Left lung (tissue), 10 donors: ENCODE measurements around the gene FGL2. TPM values are rescaled to one million over a fixed set of nuclear protein-coding genes. Genes with fewer than 3 reads are reported as not detected.
A peak's percentile ranks its signal among the peaks of the same experiment; 100 is the strongest.
"Not testable (repeated sequence)": the region's sequence is repeated elsewhere in the genome, so short reads cannot be mapped to it uniquely, and the experiment has no call there.

Source experiments
- ATAC-seq: fragments of 200-7000 bp; cut with Tn5 transposase; one replicate; pipeline ENCODE4 v1.9.1; 2020; ENCODE audit warnings: moderate library complexity
- DNase-seq, 4 donors: peaks; one replicate each; pipeline ENCODE4 v3.0.0-alpha.2; 2013 to 2020
- H3K27ac ChIP-seq, 2 donors: fragments of 200-600 bp; sonication (generic) in 1 of 2; one replicate each; pipeline versions ENCODE4 v1.5.0 to v1.8.0; 2020 to 2021
- H3K27me3 ChIP-seq, 2 donors: fragments of 200-600 bp; sonication (generic) in 1 of 2; one replicate each; pipeline versions ENCODE4 v1.5.0 to v1.8.0; 2020 to 2021
- H3K36me3 ChIP-seq, 2 donors: fragments of 200-600 bp; sonication (generic) in 1 of 2; one replicate each; pipeline versions ENCODE4 v1.5.0 to v1.8.0; 2020 to 2021
- H3K4me1 ChIP-seq, 2 donors: fragments of 200-600 bp; one replicate each; pipeline ENCODE4 v1.8.0; 2021
- H3K4me3 ChIP-seq, 2 donors: fragments of 200-600 bp; sonication (generic) in 1 of 2; one replicate each; pipeline versions ENCODE4 v1.5.0 to v1.8.0; 2020 to 2021; ENCODE audit warnings: mild to moderate bottlenecking in 1 of 2
- H3K9me3 ChIP-seq, 2 donors: fragments of 200-600 bp; sonication (generic) in 1 of 2; one replicate each; pipeline versions ENCODE4 v1.5.0 to v1.8.0; 2020 to 2021
- intact Hi-C, 2 donors: fragments of 100-400 bp; cut with DNase I; formaldehyde crosslinking; loops; one replicate each; pipeline versions ENCODE4 v1.11.2 to v1.14.2; 2022
- polyA plus RNA-seq, 6 donors: library from polyadenylated mRNA; unstranded; fragments of 120-200 nt; gene quantifications; one replicate each; pipeline ENCODE4 v1.2.1, GENCODE V29; 2013; ENCODE audit not compliant: insufficient read length in 6 of 6
- total RNA-seq, 2 donors: library from RNA; stranded (reverse); fragmentation: NEBNext Ultra II Directional; extraction: Animal tissue kit (Norgen Biotek cat#: 25700); gene quantifications; one replicate each; pipeline ENCODE4 v1.2.1, GENCODE V29; 2021
- TF ChIP-seq, protein P1 (sequence below), 2 donors: fragments of 200-600 bp; sonication (generic) in 1 of 2; IDR thresholded peaks; one replicate each; pipeline versions ENCODE4 v1.5.0 to v1.8.0; 2021; ENCODE audit warnings: antibody characterized with exemption in 2 of 2
- donor health status: DM: no; HTN: yes; CAD: no.
- donor health status: DM: no; HTN: no; CAD: no.

The FGL2 gene
- total and polyA plus RNA-seq, 8 donors = 6.0 to 29.1 (median 8.4) TPM

DNA sequence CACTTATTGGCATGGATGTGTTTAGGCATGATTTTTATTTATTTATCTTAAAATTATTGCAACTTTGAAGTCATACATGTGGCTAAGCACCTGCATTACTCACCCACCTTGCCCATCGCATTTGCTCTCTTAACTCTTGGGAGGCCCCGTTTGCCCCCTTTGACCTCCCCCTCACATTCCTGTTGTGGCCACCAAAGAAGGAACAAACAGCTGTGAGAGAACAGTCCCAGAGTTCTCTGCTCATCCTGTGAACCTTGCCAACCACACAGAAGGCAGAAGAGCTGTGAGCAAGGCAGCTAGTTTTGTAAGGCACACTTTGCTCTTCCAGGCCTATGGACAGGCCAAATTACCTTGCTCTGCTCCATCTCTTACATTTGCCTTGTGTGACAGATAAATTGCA, 23.6 kb upstream of the FGL2 start:
- Histone ChIP-seq H3K36me3 (no peaks in the 10 kb centered on the region), H3K4me1 (peaks cover 0 to 4% of the 10 kb centered on the region in 2 donors), H3K4me3 (no peak overlapping the region), H3K9me3 (peaks cover 0 to 8% of the 10 kb centered on the region in 2 donors), H3K27me3 (no peaks in the 10 kb centered on the region), H3K27ac (no peak overlapping the region)
- TF ChIP-seq, protein P1, sequence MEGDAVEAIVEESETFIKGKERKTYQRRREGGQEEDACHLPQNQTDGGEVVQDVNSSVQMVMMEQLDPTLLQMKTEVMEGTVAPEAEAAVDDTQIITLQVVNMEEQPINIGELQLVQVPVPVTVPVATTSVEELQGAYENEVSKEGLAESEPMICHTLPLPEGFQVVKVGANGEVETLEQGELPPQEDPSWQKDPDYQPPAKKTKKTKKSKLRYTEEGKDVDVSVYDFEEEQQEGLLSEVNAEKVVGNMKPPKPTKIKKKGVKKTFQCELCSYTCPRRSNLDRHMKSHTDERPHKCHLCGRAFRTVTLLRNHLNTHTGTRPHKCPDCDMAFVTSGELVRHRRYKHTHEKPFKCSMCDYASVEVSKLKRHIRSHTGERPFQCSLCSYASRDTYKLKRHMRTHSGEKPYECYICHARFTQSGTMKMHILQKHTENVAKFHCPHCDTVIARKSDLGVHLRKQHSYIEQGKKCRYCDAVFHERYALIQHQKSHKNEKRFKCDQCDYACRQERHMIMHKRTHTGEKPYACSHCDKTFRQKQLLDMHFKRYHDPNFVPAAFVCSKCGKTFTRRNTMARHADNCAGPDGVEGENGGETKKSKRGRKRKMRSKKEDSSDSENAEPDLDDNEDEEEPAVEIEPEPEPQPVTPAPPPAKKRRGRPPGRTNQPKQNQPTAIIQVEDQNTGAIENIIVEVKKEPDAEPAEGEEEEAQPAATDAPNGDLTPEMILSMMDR (IDR thresholded peaks at IDR 0.05) = no peak
- ATAC-seq (no peak), DNase-seq (no peak)
- intact Hi-C loops = no loop called here

DNA sequence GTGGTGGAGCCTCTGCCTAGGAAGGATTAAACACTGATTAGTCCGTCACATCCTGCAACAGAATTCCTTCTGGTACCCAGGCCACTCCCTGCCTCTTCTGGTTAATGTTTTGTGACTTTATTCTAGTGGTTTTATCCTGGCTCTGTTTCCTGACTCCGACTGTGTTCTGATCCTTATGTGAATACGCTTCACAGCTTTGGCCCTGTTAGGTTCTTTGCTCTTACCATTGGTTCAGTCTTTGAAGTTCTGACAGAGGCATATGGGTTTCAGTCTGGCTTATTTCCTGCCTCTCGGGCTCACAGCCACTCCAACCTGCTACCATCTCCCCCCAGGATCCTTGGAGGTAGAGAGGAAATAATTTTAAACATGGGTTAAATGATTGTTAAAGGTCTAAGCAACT, 23.2 kb upstream of the FGL2 start:
- DNase-seq = no peak
- no peak overlapping the region for H3K27ac ChIP-seq
- H3K4me3 ChIP-seq = no peak overlapping the region
- no peak for ATAC-seq
- peaks cover 0 to 4% of the 10 kb centered on the region in 2 donors for H3K4me1 ChIP-seq
- TF ChIP-seq, protein P1 (IDR thresholded peaks at IDR 0.05) = no peak
- no peaks in the 10 kb centered on the region for H3K27me3 ChIP-seq
- intact Hi-C loops = no loop called here
- H3K36me3 ChIP-seq = no peaks in the 10 kb centered on the region
- H3K9me3 ChIP-seq = peaks cover 0 to 8% of the 10 kb centered on the region in 2 donors

DNA sequence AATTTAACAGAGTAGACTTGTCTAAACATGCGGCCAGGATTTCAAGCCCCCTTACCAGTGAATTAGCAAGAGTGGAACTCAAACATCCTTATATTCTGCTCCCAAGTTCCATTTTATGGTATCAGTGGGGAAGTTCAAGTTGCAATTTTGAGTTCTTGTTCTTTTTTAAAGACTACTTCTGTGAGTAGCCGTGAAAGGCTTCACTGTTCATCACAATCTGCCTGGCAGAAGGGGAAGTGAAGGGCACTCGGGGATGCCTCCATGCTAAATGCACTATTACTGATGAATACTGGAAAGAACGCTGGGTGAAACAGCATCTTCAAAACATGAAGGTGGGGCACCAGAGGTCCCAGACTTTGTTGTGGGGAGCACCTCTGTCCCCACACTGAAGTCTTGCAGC, 22.4 kb upstream of the FGL2 start:
- H3K4me3 ChIP-seq = no peak overlapping the region
- H3K9me3 ChIP-seq = peaks cover 0 to 8% of the 10 kb centered on the region in 2 donors
- intact Hi-C loops = no loop called here
- H3K27ac ChIP-seq = no peak overlapping the region
- DNase-seq (no peak), ATAC-seq (peak; percentile 29)
- H3K36me3 ChIP-seq = no peaks in the 10 kb centered on the region
- H3K4me1 ChIP-seq = peaks cover 0 to 4% of the 10 kb centered on the region in 2 donors
- TF ChIP-seq, protein P1 (IDR thresholded peaks at IDR 0.05) = no peak
- no peaks in the 10 kb centered on the region for H3K27me3 ChIP-seq

DNA sequence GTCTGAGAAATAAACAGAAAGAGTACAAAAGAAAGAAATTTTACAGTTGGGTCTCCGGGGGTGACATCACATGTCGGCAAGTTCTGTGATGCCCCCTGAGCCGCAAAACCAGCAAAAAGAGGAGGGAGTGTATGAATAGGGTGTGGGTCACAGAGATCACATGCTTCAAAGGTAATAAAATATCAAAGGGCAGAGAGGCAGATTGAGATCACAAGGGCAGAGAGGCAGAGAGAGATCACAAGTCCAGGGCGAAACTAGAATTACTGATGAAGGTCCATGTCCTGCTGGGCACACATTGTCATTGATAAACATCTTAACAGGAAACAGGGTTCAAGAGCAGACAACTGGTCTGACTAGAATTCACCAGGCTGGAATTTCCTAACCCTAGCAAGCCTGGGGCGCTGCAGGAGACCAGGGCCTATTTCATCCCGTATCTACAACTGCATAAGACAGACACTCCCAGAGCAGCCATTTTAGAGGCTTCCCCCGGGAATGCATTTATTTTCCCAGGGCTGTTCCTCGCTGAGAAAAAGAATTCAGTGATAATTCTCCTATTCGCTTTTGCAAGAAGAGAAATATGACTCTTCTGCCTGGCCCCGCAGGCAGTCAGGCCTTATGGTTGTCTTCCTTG, 20.2 kb upstream of the FGL2 start:
- H3K36me3 ChIP-seq, H3K27ac ChIP-seq, ATAC-seq, H3K27me3 ChIP-seq, intact Hi-C loops, H3K4me1 ChIP-seq, H3K9me3 ChIP-seq, H3K4me3 ChIP-seq, DNase-seq: not testable (repeated sequence)

DNA sequence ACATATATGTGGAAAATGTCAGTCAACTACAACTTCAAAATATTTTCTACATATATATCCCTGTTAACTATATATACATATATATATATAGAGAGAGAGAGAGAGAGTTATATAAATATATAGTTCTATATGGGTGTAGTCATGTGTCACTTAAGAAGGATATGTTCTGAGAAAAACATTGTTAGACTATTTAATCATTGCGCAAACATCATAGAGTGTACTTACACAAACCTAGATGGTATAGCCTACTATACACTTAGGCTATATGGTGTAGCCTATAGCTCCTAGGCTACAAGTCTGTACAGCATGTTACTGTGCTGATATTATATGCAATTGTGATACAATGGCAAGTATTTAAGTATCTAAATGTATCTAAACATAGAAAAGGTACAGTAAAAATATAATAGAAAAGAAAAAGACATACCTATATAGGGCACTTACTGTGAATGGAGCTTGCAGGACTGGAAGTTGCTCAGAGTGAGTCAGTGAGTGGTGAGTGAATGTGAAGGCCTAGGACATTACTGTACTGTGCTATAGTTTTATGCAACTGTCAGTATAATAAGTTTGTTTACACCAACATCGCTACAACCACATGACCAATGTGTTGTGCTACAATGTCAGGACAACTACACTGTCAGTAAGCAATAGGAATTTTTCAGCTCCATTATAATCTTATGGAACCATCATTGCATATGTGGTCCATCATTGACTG, 18.0 kb upstream of the FGL2 start:
- H3K27ac ChIP-seq = no peak overlapping the region
- no peaks in the 10 kb centered on the region for H3K4me1 ChIP-seq
- intact Hi-C loops = no loop called here
- no peak overlapping the region for H3K4me3 ChIP-seq
- H3K27me3 ChIP-seq = no peaks in the 10 kb centered on the region
- peaks cover 0 to 8% of the 10 kb centered on the region in 2 donors for H3K9me3 ChIP-seq
- TF ChIP-seq, protein P1 (IDR thresholded peaks at IDR 0.05) = no peak
- no peaks in the 10 kb centered on the region for H3K36me3 ChIP-seq
- DNase-seq = no peak
- no peak for ATAC-seq
